ENCODE measurements around the gene CFAP119.

CFAP119 gene

DNA sequence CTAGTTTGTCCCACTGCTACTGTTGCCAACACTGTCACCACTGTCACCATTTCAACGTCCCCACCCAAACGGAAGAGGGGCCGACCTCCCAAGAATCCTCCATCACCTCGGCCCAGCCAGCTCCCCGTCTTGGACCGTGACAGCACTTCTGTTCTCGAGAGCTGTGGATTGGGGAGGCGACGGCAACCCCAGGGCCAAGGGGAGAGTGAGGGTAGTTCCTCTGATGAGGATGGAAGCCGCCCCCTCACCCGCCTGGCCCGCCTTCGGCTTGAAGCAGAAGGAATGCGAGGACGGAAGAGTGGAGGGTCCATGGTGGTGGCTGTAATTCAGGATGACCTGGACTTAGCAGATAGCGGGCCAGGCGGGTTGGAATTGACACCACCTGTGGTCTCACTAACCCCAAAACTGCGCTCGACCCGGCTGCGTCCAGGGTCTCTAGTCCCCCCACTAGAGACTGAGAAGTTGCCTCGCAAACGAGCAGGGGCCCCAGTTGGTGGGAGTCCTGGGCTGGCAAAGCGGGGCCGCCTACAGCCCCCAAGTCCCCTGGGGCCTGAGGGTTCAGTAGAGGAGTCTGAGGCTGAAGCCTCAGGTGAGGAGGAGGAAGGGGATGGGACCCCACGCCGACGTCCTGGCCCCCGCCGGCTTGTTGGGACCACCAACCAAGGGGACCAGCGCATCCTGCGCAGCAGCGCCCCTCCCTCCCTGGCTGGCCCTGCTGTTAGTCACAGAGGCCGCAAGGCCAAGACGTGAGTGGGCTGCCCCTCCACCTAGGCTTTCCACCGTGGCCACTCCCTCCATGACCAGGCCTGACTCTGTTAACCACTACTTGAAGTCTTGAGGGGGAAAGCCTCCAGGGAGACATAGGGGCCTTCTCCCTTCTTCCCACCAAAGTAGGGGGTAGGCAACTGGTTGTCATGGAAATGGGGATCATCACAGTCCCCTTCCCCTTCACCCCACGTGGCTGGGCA lies 22.6 kb downstream of the CFAP119 start:
- DNase-seq, result no peak

DNA sequence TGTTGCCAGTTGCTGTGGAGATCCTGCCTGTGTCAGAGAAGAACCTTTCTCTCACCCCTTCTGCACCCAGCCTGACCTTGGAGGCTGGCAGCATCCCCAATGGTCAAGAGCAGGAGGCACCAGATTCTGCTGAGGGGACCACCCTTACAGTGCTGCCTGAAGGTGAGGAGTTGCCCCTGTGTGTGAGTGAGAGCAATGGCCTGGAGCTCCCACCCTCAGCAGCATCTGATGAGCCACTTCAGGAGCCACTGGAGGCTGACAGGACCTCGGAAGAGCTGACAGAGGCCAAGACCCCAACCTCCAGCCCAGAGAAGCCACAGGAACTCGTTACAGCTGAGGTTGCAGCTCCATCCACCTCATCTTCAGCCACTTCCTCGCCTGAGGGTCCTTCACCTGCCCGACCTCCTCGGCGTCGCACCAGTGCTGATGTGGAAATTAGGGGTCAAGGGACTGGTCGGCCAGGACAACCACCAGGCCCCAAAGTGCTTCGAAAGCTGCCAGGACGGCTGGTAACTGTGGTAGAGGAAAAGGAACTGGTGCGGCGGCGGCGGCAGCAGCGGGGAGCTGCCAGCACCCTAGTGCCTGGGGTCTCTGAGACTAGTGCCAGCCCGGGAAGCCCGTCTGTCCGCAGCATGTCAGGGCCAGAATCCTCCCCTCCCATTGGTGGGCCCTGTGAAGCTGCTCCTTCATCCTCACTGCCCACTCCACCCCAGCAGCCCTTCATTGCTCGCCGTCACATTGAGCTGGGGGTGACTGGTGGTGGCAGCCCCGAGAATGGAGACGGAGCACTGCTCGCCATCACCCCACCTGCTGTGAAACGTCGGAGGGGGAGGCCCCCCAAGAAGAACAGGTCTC lies 23.8 kb downstream of the CFAP119 start:
- no peak for DNase-seq

- DNase-seq, result no peak
Measured at GRCh38 chr16:30736995-30737793, 24.7 kb downstream of the CFAP119 start.

GRCh38 chr16:30731411-30731810 lies 30.5 kb downstream of the CFAP119 start:
- DNase-seq, result no peak

DNA sequence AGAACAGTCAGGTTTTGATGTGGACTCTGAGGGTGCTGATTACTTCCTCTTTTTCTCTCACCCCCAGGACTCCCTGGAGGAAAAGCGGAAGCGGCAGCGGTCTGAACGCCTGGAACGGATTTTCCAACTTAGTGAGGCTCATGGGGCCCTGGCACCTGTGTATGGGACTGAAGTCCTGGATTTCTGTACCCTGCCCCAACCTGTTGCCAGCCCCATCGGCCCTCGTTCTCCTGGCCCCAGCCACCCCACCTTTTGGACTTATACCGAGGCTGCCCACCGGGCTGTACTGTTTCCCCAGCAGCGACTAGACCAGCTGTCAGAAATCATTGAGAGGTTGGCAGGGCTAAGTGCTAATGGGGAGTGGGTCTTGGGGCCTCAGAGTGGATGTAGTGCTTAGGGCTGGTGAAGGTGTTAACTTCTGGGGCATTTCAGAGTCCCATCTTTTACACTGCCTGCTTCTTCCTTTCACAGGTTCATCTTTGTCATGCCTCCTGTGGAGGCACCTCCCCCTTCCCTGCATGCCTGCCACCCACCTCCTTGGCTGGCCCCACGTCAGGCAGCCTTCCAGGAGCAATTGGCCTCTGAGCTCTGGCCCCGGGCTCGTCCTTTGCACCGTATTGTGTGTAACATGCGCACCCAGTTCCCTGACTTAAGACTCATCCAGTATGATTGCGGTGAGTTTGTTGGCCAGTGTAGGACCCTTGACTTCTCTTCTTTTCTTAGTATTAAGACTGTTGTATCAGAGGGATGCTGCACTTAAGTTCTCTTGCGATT lies 32.8 kb downstream of the CFAP119 start:
- DNase-seq, result no peak

DNA sequence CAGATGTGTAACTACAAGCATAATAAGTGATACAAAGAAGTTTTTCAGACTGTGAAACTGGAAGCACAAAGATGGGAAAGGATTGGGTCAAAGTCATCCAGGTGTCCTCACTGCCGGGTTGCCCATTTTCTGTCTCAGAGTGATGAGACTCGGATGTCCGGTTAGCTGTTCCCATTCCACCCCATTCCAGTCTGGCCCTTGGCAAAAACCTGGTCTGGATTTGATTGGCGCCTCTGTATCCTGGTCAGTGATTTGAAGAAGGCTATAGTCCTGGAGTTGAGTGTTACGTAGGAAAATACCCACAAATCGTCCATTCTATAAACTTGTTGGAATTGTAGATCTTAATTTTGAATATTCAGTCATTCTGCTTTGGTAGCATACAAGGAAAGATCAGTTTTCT lies 33.5 kb downstream of the CFAP119 start:
- DNase-seq, result no peak

DNA sequence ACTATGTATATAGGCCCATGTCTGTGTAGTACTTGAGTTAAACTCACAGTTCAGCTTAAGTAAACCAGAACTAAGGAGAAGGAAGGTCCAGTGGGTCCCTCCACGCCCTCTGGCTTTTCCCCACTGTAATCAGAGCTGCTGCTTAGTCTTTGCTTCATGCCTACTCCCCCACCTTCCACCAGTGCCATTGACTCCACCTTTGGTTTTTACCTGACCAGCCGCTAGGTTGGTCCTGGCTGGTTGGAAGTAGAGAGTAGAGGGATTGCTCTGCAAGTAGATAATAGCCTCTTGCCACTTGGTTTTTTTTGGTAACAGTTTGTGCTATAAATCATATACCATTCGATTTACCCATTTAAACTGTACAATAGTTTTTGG lies 36.5 kb downstream of the CFAP119 start:
- DNase-seq, result no peak

DNA sequence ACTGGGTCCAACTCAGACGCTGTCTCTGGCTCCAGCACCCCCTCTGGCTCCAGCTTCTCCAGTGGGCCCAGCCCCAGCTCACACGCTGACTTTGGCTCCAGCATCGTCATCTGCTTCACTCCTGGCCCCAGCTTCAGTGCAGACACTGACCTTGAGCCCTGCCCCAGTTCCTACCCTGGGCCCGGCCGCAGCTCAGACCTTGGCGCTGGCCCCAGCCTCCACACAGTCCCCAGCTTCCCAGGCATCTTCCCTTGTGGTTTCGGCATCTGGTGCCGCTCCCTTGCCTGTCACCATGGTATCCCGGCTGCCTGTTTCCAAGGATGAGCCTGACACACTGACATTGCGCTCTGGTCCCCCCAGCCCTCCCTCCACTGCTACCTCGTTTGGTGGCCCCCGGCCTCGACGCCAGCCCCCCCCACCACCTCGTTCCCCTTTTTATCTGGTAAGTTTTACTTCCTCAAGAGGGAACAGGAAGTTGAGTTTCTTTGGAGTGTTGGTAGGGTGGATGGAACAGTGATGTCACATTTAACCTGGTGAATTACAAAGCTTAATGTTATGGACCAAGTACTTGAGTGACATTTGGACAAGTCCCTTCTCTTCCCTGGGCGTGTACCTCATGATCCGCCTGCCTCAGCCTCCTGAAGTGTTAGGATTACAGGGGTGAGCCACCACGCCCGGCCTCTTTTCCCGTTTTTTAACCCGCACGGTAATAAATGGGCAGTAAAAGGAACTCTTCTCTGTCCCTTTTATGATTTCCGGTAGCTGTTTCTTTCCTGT lies 37.0 kb downstream of the CFAP119 start:
- peak; percentile 13 for DNase-seq

DNA sequence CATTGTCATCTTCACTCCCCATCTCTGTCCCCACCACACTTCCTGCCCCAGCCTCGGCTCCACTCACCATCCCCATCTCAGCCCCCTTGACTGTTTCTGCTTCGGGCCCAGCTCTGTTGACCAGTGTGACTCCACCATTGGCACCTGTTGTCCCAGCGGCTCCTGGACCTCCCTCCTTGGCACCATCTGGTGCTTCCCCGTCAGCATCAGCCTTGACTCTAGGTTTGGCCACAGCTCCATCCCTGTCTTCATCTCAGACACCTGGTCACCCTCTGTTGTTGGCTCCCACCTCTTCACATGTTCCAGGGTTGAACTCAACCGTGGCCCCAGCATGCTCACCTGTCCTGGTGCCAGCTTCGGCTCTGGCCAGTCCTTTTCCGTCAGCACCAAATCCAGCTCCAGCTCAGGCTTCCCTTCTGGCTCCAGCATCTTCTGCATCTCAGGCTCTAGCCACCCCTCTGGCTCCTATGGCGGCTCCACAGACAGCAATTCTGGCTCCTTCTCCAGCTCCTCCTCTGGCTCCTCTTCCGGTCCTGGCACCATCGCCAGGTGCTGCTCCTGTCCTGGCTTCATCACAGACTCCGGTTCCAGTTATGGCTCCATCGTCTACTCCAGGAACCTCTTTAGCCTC lies 38.0 kb downstream of the CFAP119 start:
- DNase-seq, result no peak

DNA sequence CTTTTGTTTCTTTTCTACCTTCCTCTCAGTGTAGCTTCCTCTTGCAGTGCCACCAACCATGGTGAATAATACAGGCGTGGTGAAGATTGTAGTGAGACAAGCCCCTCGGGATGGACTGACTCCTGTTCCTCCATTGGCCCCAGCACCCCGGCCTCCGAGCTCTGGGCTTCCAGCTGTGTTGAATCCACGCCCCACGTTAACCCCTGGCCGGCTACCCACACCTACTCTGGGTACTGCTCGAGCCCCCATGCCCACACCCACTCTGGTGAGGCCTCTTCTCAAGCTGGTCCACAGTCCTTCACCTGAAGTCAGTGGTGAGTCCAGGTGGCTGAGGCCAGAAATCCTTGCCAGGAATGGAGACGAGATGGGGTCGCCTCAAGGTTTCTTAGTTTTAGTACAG lies 38.9 kb downstream of the CFAP119 start:
- DNase-seq, result no peak

DNA sequence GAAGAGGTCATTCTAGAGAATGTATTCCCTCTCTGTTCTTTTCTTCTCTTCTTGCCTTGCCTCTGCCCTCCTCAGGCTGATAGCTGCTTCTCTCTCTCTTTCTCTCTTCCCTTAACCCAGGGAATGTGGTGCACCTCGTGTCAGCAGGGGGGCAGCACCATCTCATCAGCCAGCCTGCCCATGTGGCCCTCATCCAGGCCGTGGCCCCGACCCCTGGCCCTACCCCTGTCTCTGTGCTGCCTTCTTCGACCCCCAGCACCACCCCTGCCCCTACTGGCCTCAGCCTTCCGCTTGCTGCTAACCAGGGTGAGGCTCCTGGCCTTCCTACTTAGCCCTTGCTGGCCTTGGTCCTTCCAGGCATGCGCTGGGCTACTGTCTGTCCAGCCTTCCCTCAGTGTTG lies 39.4 kb downstream of the CFAP119 start:
- DNase-seq, result no peak

DNA sequence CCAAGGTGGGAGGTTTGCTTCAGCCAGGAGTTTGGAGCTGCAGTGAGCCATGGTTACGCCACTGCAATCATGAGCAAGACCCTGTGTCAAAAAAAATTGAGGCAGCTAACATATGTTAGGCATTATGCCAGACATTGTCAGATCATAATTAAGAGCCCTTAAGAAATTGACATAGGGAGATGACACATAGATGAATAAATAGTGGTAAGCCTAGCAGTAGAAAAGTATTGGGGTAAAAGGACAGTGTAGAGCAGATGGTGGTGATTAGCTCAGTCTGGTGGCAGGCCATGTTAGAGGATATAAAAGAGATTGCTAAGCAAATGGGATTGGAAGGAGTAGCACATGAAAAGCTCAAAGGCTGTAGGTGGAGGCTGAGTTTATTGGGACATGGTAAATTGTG lies 40.3 kb downstream of the CFAP119 start:
- no peak for DNase-seq

GRCh38 chr16:30721167-30721566 lies 40.7 kb downstream of the CFAP119 start:
- DNase-seq, result no peak

DNA sequence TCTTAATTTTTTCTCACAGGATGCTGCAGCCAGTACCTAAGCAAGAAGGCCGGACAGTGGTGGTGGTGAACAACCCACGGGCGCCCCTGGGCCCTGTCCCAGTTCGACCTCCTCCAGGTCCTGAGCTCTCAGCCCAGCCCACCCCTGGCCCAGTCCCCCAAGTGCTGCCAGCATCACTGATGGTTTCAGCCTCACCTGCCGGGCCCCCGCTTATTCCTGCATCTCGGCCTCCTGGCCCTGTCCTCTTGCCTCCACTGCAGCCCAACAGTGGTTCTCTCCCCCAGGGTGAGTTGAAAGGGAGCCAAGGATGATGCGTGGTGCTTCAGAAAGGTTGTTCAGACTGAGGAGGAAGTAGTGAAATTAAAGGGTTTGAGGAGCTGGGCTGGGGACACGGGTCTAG lies 41.2 kb downstream of the CFAP119 start:
- DNase-seq, result no peak

DNA sequence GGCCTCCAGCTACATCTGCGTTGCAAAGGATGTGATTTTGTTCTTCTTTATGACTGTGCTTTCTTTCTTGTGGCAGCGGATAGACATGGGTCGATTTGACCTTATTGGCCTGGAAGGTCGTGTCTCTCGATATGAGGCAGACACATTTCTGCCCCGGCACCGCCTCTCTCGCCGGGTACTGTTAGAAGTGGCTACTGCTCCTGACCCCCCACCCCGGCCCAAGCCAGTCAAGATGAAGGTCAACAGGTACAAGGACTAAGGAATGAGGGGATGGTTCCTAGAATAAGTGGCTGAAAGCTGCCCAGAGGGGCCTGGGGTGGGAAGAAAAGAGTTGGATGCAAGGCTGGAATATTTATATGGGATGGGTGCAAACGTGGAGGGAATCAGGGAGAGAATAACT lies 41.8 kb downstream of the CFAP119 start:
- DNase-seq, result no peak

DNA sequence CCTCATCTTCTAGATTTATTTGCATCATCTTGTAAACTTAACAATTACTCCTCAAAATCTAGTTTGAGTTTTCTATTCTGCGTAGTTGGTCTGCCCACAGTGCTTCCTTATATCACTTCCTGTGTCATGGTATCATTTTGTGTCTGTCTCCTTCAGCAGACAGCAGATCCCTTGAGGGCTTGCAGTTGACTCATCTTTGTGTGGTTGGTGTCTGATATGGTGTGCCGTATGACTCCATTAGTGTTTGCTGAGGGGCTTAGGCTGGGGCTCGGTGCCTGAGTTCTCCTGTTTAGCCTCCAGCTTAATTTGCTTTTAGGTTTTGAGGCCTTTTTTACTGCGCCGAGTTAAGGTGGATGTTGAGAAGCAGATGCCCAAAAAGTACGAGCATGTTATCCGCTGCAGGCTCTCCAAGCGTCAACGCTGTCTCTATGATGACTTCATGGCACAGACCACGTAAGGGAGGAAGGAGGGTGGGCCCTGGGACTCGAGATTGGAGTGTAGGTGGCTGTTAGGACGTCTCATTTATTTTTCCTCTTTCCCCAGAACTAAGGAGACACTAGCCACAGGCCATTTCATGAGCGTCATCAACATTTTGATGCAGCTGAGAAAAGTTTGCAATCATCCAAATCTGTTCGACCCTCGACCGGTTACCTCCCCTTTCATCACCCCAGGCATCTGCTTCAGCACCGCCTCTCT lies 46.0 kb downstream of the CFAP119 start:
- no peak for DNase-seq

DNA sequence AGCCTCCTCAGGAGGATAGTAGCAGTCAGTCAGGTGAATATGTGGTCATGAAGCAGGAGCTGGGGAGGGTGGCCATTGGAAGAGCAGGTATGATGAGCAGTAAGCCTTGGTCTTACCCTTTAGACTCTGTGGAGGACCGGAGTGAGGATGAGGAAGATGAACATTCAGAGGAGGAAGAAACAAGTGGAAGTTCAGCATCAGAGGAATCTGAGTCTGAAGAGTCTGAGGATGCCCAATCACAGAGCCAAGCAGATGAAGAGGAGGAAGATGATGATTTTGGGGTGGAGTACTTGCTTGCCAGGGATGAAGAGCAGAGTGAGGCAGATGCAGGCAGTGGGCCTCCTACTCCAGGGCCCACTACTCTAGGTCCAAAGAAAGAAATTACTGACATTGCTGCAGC lies 50.1 kb downstream of the CFAP119 start:
- no peak for DNase-seq

DNA sequence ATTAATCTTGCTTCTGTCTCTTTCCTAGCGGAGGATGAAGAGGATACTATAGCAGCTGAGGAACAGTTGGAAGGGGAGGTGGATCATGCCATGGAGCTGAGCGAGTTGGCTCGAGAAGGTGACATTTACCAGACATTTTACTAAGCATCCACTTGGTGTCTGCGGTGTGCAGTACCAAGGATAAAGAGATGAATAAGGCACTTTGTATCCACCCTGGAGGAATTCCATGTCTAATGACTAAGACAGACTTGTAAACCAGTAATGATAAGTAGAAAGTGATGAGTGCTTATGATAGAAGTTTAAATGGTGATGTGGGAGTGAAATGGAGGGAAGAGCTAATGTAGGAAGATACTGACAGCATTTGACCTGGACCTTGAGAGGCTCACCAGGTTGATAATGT lies 50.9 kb downstream of the CFAP119 start:
- DNase-seq, result no peak

Data from GDM1 (cell line).